ENCODE data around the gene GFRA4.

The GFRA4 gene

GRCh38 chr20:3658716-3659491, 4.3 kb downstream of the GFRA4 start:
- no peaks in the 10 kb centered on the region for H3K9me3 ChIP-seq (ENCODE audit: control insufficient read depth in 1 of 2, low read length in 2 of 2)
- H3K4me3 ChIP-seq (ENCODE audit: low read depth in 1 of 2, low read length in 2 of 2), result no peak overlapping the region
- no peak overlapping the region for H3K27ac ChIP-seq (ENCODE audit: low read length)
- H3K27me3 ChIP-seq (ENCODE audit: low read depth, low read length), result peaks cover 17% of the 10 kb centered on the region
- peaks cover 0 to 9% of the 10 kb centered on the region in 2 donors for H3K4me1 ChIP-seq (ENCODE audit: control insufficient read depth in 1 of 2, insufficient read depth in 2 of 2, low read length in 2 of 2)
- H3K36me3 ChIP-seq (ENCODE audit: control insufficient read depth in 1 of 2, insufficient read depth in 2 of 2, low read length in 2 of 2), result no peaks in the 10 kb centered on the region

DNA sequence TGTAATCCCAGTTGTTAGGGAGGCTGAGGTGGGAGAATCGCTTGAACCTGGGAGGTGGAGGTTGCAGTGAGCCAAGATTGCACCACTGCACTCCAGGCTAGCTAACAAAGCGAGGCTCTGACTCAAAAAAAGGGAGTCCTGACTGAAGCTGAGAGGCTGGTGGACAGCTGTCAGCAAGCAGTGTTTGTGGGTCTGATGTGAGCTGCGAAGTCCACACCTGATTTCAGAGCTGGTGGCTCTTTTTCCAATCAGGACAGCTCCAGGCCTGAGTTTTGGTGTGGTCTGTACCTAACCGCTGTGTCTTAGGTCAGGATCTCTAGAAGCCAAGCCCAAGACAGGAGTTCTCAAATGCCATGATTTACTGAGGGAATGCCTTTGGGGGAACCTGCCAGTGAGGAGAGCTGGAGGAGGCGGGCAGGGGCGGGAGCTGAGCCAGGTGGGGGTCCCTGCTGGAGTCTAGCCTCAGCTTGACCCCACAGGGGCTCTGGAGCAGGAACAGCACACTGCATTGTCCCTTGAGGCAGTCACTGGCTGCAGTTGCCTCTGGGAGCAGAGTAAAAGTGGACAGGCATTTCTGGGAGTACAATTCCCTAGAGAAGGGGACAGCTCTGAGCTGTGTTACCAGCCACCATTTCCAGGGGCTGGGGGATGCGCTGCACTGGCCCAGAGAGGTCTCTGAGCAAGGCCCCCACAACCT, 5.0 kb downstream of the GFRA4 start:
- Histone ChIP-seq H3K4me1 (ENCODE audit: control insufficient read depth in 1 of 2, insufficient read depth in 2 of 2, low read length in 2 of 2) (peaks cover 0 to 9% of the 10 kb centered on the region in 2 donors), H3K36me3 (ENCODE audit: control insufficient read depth in 1 of 2, insufficient read depth in 2 of 2, low read length in 2 of 2) (no peaks in the 10 kb centered on the region), H3K9me3 (ENCODE audit: control insufficient read depth in 1 of 2, low read length in 2 of 2) (peaks cover 0 to 3% of the 10 kb centered on the region in 2 donors), H3K27me3 (ENCODE audit: low read depth, low read length) (peaks cover 17% of the 10 kb centered on the region), H3K4me3 (ENCODE audit: low read depth in 1 of 2, low read length in 2 of 2) (no peak overlapping the region), H3K27ac (ENCODE audit: low read length) (no peak overlapping the region)

GRCh38 chr20:3655131-3655405, 8.1 kb downstream of the GFRA4 start:
- H3K9me3 ChIP-seq (ENCODE audit: control insufficient read depth in 1 of 2, low read length in 2 of 2), result peaks cover 0 to 4% of the 10 kb centered on the region in 2 donors
- H3K4me3 ChIP-seq (ENCODE audit: low read depth in 1 of 2, low read length in 2 of 2), result no peak overlapping the region
- H3K27me3 ChIP-seq (ENCODE audit: low read depth, low read length), result peaks cover 4% of the 10 kb centered on the region
- no peak overlapping the region for H3K27ac ChIP-seq (ENCODE audit: low read length)
- H3K4me1 ChIP-seq (ENCODE audit: control insufficient read depth in 1 of 2, insufficient read depth in 2 of 2, low read length in 2 of 2), result no peaks in the 10 kb centered on the region
- H3K36me3 ChIP-seq (ENCODE audit: control insufficient read depth in 1 of 2, insufficient read depth in 2 of 2, low read length in 2 of 2), result peaks cover 0 to 4% of the 10 kb centered on the region in 2 donors

DNA sequence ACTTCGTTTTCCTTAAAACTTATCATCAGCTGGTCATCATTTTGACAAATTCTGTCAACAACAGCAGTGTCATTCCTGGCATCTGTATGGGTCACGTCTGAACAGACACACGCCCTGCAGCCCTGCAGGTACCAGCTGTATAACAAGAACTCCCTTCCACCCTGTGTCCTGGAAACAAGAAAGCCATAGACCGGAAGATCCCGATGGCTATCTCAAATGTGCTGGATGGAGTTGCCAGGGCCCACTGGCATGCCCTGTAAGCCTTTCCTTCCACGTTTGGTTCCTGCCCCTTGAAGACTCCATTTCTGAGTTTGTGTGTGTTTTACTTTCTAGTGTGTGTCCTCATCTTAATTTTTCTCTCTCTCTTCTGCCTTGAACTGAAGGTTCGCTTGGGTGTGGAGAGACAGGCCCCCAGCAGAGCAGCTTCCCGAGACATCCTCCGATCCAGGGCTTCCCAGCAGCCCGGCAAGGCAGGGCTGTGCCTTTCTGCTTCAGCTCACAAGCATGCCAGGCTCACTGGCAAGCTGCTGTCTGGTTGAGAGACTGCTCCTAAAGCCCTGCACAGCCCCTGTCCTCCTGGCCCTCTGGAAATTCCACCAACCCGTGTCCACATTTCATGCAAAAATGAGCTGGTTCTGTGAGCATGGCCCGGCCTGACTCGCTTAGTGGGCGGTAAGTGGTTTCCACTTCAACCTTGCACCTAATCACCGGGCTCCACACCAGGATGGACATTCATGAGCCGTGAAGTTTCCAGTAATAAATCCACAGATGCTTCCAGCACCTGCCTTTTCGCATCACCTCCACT, 8.7 kb downstream of the GFRA4 start:
- H3K4me3 ChIP-seq (ENCODE audit: low read depth in 1 of 2, low read length in 2 of 2), result no peak overlapping the region
- H3K27me3 ChIP-seq (ENCODE audit: low read depth, low read length), result no peaks in the 10 kb centered on the region
- H3K36me3 ChIP-seq (ENCODE audit: control insufficient read depth in 1 of 2, insufficient read depth in 2 of 2, low read length in 2 of 2), result peaks cover 0 to 8% of the 10 kb centered on the region in 2 donors
- no peak overlapping the region for H3K27ac ChIP-seq (ENCODE audit: low read length)
- H3K4me1 ChIP-seq (ENCODE audit: control insufficient read depth in 1 of 2, insufficient read depth in 2 of 2, low read length in 2 of 2), result no peaks in the 10 kb centered on the region
- H3K9me3 ChIP-seq (ENCODE audit: control insufficient read depth in 1 of 2, low read length in 2 of 2), result peaks cover 0 to 4% of the 10 kb centered on the region in 2 donors

DNA sequence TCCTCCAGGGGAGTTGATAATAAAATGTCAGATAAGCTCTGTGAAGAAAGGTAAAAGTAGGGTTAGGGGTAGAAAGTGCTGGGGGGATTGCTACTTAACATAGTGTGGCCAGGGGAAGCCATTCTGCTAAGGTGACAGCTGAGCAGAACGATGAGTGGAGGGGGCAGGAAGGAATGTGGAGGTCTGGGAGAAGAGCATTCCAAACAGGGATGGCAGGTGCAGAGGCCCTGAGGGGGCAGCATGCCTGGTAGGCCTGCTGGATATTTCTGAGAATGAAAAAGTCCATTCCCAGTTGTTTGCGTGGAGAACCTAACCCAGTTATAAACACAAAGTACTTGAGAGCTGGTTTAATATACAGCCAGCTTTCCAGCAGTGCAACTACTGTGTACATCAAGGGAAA, 9.3 kb downstream of the GFRA4 start:
- H3K27ac ChIP-seq (ENCODE audit: low read length), result no peak overlapping the region
- peaks cover 0 to 8% of the 10 kb centered on the region in 2 donors for H3K36me3 ChIP-seq (ENCODE audit: control insufficient read depth in 1 of 2, insufficient read depth in 2 of 2, low read length in 2 of 2)
- H3K4me3 ChIP-seq (ENCODE audit: low read depth in 1 of 2, low read length in 2 of 2), result no peak overlapping the region
- H3K27me3 ChIP-seq (ENCODE audit: low read depth, low read length), result no peaks in the 10 kb centered on the region
- H3K4me1 ChIP-seq (ENCODE audit: control insufficient read depth in 1 of 2, insufficient read depth in 2 of 2, low read length in 2 of 2), result no peaks in the 10 kb centered on the region
- H3K9me3 ChIP-seq (ENCODE audit: control insufficient read depth in 1 of 2, low read length in 2 of 2), result peaks cover 0 to 4% of the 10 kb centered on the region in 2 donors

DNA sequence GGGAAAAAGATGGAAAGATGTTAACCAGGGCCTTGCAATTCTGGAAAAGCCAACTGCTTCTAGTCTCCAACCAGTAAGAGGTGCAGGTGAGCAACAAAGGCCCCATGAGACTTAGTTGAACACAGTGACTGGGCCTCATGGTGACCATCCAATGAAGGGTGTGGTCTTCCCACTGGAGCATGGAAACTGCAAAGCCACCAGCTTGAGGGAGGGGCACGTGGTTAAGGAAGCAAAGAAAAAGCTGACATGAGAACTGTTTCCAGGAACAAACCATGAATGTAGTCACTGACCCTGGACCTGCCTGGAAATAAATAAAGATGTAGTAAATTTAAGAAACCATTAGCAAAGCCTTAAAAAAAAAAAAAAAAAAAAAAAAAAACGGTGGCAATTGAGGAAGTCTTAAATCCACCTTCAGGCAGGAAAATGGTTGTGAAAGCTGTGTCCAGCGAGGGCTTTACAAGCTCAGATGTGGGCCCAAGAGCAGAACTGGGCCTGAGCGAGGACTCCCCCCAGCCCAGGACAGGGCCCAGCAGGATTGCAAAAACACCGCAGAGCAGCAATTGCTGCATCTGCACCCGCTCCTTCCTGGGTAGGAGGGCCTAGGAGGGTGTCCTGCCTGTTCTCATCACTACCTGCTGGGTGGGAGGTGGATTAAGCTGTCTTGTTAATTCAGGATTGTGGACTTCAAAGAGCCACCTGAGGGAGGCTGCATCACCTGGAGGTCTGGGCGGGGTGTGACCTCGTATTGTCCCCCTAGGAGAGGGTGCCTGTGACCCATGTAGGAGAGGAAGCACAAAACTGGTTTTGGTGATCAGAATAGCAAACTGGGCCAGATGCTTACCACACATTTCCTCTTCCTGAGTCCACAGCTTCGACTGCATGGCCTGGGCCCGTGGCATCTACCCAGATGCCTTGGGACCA, 10.3 kb downstream of the GFRA4 start:
- H3K27ac ChIP-seq (ENCODE audit: low read length), result no peak overlapping the region
- peaks cover 0 to 15% of the 10 kb centered on the region in 2 donors for H3K36me3 ChIP-seq (ENCODE audit: control insufficient read depth in 1 of 2, insufficient read depth in 2 of 2, low read length in 2 of 2)
- no peaks in the 10 kb centered on the region for H3K27me3 ChIP-seq (ENCODE audit: low read depth, low read length)
- no peak overlapping the region for H3K4me3 ChIP-seq (ENCODE audit: low read depth in 1 of 2, low read length in 2 of 2)
- H3K4me1 ChIP-seq (ENCODE audit: control insufficient read depth in 1 of 2, insufficient read depth in 2 of 2, low read length in 2 of 2), result no peaks in the 10 kb centered on the region
- peaks cover 0 to 4% of the 10 kb centered on the region in 2 donors for H3K9me3 ChIP-seq (ENCODE audit: control insufficient read depth in 1 of 2, low read length in 2 of 2)

DNA sequence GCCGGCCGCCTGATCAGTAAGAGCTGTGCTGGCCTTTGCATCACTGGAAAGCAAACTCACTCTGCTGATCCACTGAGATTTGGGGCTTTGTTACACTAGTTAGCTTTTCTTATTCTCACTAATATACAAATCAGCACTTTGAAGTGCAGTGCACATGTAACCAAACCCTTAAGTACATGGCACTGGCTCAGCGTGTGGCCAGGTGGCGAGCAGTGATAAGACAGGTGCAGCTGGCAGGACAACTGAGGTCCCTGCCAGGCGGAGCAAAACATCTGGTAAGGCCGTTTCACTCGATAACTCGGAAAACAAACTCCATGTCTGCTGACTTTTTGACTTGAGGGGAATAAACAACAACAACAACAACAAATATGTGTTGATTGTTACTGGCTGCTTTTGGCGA, 11.0 kb downstream of the GFRA4 start:
- Histone ChIP-seq H3K36me3 (ENCODE audit: control insufficient read depth in 1 of 2, insufficient read depth in 2 of 2, low read length in 2 of 2) (peaks cover 0 to 15% of the 10 kb centered on the region in 2 donors), H3K4me3 (ENCODE audit: low read depth in 1 of 2, low read length in 2 of 2) (no peak overlapping the region), H3K27me3 (ENCODE audit: low read depth, low read length) (no peaks in the 10 kb centered on the region), H3K9me3 (ENCODE audit: control insufficient read depth in 1 of 2, low read length in 2 of 2) (peaks cover 0 to 4% of the 10 kb centered on the region in 2 donors), H3K27ac (ENCODE audit: low read length) (no peak overlapping the region), H3K4me1 (ENCODE audit: control insufficient read depth in 1 of 2, insufficient read depth in 2 of 2, low read length in 2 of 2) (no peaks in the 10 kb centered on the region)

- Histone ChIP-seq H3K9me3 (ENCODE audit: control insufficient read depth in 1 of 2, low read length in 2 of 2) (peaks cover 0 to 4% of the 10 kb centered on the region in 2 donors), H3K36me3 (ENCODE audit: control insufficient read depth in 1 of 2, insufficient read depth in 2 of 2, low read length in 2 of 2) (peaks cover 0 to 21% of the 10 kb centered on the region in 2 donors), H3K27ac (ENCODE audit: low read length) (no peak overlapping the region), H3K4me3 (ENCODE audit: low read depth in 1 of 2, low read length in 2 of 2) (no peak overlapping the region), H3K27me3 (ENCODE audit: low read depth, low read length) (no peaks in the 10 kb centered on the region), H3K4me1 (ENCODE audit: control insufficient read depth in 1 of 2, insufficient read depth in 2 of 2, low read length in 2 of 2) (no peaks in the 10 kb centered on the region)
Observed at GRCh38 chr20:3651204-3651962, 11.8 kb downstream of the GFRA4 start.

DNA sequence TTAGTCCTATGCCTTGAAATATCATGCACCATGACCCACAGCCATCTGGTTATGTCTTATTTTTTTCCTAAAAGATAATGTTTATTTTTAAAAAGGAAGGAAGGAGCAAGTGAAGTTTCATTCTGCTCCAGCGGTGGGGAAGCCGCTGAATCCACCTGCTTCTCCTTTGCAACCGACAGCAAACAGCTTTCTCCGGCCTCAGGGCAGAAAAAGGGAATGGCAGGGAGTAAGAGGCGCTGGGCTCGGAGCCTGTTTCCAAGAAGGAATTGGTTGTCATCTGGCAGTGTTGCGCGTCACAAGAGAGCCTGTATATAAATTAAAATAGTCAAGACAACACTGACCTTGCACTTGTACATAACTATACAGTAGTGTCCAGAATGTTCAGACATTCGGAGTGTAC, 14.2 kb downstream of the GFRA4 start:
- H3K36me3 ChIP-seq (ENCODE audit: control insufficient read depth in 1 of 2, insufficient read depth in 2 of 2, low read length in 2 of 2), result peaks cover 18 to 43% of the 10 kb centered on the region in 2 donors

DNA sequence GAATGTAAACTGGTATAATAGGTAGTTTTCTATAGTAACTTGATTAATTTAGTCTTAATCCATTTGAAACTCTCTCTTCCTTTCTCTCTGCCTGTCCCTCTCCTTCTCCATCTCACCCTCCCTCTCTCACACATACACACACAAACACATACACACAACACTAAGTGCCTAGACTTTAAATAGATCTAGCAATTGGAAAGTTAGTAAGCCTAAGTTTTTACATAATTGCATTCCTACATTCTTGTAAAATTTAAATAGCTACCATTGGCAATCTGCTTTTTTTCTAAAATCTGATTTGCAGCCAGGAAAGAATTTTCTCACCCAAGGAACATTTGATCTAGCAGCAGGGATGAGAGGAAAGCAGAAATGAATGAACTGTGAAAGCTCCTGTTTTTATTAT, 15.7 kb downstream of the GFRA4 start:
- Histone ChIP-seq H3K27ac (ENCODE audit: low read length) (no peak overlapping the region), H3K27me3 (ENCODE audit: low read depth, low read length) (no peaks in the 10 kb centered on the region), H3K9me3 (ENCODE audit: control insufficient read depth in 1 of 2, low read length in 2 of 2) (no peaks in the 10 kb centered on the region), H3K36me3 (ENCODE audit: control insufficient read depth in 1 of 2, insufficient read depth in 2 of 2, low read length in 2 of 2) (peaks cover 28 to 51% of the 10 kb centered on the region in 2 donors), H3K4me3 (ENCODE audit: low read depth in 1 of 2, low read length in 2 of 2) (no peak overlapping the region), H3K4me1 (ENCODE audit: control insufficient read depth in 1 of 2, insufficient read depth in 2 of 2, low read length in 2 of 2) (no peaks in the 10 kb centered on the region)

More for the DNA sequence above, 14.2 kb downstream of the GFRA4 start:
- Histone ChIP-seq H3K4me1 (ENCODE audit: control insufficient read depth in 1 of 2, insufficient read depth in 2 of 2, low read length in 2 of 2) (no peaks in the 10 kb centered on the region), H3K9me3 (ENCODE audit: control insufficient read depth in 1 of 2, low read length in 2 of 2) (peaks cover 0 to 4% of the 10 kb centered on the region in 2 donors), H3K4me3 (ENCODE audit: low read depth in 1 of 2, low read length in 2 of 2) (no peak overlapping the region), H3K27ac (ENCODE audit: low read length) (no peak overlapping the region), H3K27me3 (ENCODE audit: low read depth, low read length) (no peaks in the 10 kb centered on the region)
